BE2C (cell line): Measurements from ENCODE around the gene IGSF22.
"Not testable (repeated sequence)": the region's sequence is repeated elsewhere in the genome, so short reads cannot be mapped to it uniquely, and the experiment has no call there.

ENCODE experiments used
- DNase-seq: peaks from one replicate; pipeline ENCODE4 v3.0.0-alpha.2; 2020
- H3K27me3 ChIP-seq: fragments of 250-450 bp; sonication (Bioruptor Pico); 2 replicates; pipeline ENCODE4 v1.5.1; 2020; ENCODE audit warnings: mild to moderate bottlenecking
- H3K36me3 ChIP-seq: fragments of 250-450 bp; sonication (Bioruptor Pico); 2 replicates; pipeline ENCODE4 v1.5.1; 2020; ENCODE audit warnings: mild to moderate bottlenecking
- H3K4me1 ChIP-seq: fragments of 250-450 bp; sonication (Bioruptor Pico); 2 replicates; pipeline ENCODE4 v1.5.1; 2020
- H3K4me3 ChIP-seq: 2 replicates; pipeline ENCODE4 v1.5.1; 2011; ENCODE audit warnings: low read depth, low read length
- H3K9me3 ChIP-seq: fragments of 250-450 bp; sonication (Bioruptor Pico); 2 replicates; pipeline ENCODE4 v1.5.1; 2020
- TF ChIP-seq, protein P1 (sequence below): IDR thresholded peaks from 2 replicates; pipeline ENCODE4 v1.5.1; 2012; ENCODE audit warnings: mild to moderate bottlenecking, low read depth, low read length

IGSF22 gene

DNA sequence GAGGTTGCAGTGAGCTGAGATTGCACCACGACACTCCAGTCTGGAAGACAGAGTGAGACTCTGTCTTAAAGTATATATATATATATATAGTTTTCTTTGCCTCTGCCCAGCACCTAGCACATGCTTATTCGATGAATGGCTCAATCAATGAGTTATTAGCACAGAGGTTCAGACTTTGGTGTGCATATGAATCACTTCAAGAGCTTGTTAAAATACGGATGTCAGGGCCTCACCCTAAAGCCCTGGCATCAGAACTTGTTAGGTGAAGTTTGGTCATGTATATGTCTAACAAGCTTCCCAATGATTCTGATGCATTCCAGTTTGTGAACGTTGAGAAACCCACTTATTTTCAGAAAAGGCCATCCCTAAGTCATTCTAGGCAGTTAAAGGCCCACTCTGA is 49.2 kb downstream of the IGSF22 start:
- TF ChIP-seq, protein P1, sequence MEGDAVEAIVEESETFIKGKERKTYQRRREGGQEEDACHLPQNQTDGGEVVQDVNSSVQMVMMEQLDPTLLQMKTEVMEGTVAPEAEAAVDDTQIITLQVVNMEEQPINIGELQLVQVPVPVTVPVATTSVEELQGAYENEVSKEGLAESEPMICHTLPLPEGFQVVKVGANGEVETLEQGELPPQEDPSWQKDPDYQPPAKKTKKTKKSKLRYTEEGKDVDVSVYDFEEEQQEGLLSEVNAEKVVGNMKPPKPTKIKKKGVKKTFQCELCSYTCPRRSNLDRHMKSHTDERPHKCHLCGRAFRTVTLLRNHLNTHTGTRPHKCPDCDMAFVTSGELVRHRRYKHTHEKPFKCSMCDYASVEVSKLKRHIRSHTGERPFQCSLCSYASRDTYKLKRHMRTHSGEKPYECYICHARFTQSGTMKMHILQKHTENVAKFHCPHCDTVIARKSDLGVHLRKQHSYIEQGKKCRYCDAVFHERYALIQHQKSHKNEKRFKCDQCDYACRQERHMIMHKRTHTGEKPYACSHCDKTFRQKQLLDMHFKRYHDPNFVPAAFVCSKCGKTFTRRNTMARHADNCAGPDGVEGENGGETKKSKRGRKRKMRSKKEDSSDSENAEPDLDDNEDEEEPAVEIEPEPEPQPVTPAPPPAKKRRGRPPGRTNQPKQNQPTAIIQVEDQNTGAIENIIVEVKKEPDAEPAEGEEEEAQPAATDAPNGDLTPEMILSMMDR, result no peak
- H3K36me3 ChIP-seq, result no peaks in the 10 kb centered on the region
- no peaks in the 10 kb centered on the region for H3K4me1 ChIP-seq
- H3K27me3 ChIP-seq, result no peaks in the 10 kb centered on the region
- H3K9me3 ChIP-seq, result no peaks in the 10 kb centered on the region
- DNase-seq, result no peak
- H3K4me3 ChIP-seq, result no peak overlapping the region

DNA sequence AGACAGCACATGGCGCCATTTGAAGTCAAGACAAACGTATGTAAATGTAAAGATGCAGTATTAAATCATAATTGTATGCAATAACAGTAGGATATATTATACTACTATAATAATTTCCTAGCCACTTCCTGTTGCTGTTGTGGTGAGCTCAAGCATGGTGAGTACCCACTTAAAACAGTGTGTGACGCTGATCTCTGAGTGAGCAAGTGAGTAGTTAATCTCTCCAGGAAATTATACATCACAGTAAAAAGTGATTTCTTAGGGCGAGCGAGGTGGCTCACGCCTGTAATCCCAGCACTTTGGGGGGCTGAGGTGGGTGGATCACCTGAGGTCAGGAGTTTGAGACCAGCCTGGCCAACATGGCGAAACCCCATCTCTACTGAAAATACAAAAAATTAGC is 53.8 kb downstream of the IGSF22 start:
- not testable (repeated sequence) for H3K4me3 ChIP-seq, DNase-seq, H3K4me1 ChIP-seq, H3K9me3 ChIP-seq, H3K27me3 ChIP-seq, H3K36me3 ChIP-seq

DNA sequence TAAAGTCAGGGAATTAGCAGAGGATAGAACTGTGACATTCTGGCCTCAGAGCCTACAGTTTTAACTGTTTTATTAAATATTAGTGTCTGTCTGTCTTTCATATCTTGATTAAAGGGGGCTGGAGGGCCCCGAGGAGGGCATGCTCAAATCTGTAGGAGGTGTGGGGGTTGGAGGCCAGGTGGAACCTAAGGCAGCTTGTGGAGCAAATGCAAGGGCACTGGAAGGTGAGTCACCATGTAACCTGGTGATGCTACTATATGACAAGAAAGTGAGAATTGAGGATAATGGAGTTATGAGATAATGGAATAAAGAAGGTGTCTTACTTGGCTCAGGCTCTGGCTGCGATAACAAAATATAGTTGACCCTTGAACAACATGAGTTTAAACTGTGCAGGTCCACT is 54.7 kb downstream of the IGSF22 start:
- no peaks in the 10 kb centered on the region for H3K4me1 ChIP-seq
- no peaks in the 10 kb centered on the region for H3K27me3 ChIP-seq
- H3K9me3 ChIP-seq, result no peaks in the 10 kb centered on the region
- TF ChIP-seq, protein P1, result no peak
- no peaks in the 10 kb centered on the region for H3K36me3 ChIP-seq
- DNase-seq, result no peak
- H3K4me3 ChIP-seq, result no peak overlapping the region

DNA sequence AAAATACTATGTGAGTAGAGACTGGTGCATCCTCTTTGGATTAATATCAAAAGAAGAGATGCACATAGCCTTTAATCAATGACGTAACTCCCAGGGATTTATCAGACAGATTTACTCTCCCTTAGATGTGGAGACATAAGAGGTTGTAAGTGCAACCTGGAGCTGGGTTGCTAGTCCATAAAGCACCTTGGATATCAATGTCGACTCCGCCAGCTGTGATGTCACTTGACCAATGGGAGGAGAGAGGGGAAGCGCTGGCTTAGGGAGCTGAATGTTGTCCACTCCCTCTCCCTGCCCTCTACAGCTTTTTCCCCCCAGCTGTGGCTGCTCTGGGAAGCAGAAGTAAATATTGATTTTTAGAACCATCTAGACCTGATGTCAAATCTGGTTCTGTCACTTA is 56.3 kb downstream of the IGSF22 start:
- TF ChIP-seq, protein P1, result no peak
- Histone ChIP-seq H3K9me3 (no peaks in the 10 kb centered on the region), H3K36me3 (no peaks in the 10 kb centered on the region), H3K4me3 (no peak overlapping the region), H3K4me1 (no peaks in the 10 kb centered on the region), H3K27me3 (no peaks in the 10 kb centered on the region)
- DNase-seq, result no peak

DNA sequence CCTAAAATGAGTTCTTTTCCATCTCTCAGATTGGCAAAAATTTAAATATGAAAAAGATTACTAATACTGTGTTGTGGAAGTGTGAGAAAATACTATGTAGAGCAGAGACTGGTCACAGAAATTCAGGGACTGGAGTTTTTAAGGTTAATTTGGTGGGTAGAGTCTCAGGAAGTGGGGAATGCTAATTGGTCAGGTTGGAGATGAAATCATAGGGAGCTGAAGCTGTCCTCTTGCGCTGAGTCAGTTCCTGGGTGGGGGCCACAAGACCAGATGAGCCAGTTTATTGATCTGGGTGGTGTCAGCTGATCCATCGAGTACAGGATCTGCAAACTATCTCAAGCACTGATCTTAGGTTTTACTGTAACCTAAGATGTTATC is 56.8 kb downstream of the IGSF22 start:
- Histone ChIP-seq H3K27me3 (no peaks in the 10 kb centered on the region), H3K36me3 (no peaks in the 10 kb centered on the region), H3K4me1 (no peaks in the 10 kb centered on the region), H3K4me3 (no peak overlapping the region), H3K9me3 (no peaks in the 10 kb centered on the region)
- TF ChIP-seq, protein P1, result no peak
- DNase-seq, result no peak

DNA sequence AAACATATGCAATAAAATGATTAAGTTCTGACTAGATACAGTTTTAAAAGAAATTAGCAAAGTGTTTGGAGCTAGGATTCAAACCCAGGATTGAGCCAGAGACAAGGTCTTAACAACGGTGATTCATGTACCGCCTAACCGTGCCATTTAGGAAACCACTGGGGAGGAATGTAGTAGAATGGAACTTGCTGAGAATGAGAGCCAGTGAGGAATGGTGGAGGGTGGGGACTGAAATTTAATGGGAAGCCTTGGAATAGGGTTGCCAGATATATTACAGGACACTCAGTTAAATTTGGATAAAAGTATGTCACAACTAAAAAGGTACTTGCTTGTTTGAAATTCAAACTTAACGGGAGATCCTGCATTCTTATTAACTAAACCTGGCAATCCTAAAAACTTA is 57.9 kb downstream of the IGSF22 start:
- no peaks in the 10 kb centered on the region for H3K4me1 ChIP-seq
- TF ChIP-seq, protein P1, result no peak
- no peaks in the 10 kb centered on the region for H3K27me3 ChIP-seq
- no peak overlapping the region for H3K4me3 ChIP-seq
- DNase-seq, result no peak
- H3K36me3 ChIP-seq, result no peaks in the 10 kb centered on the region
- H3K9me3 ChIP-seq, result no peaks in the 10 kb centered on the region

DNA sequence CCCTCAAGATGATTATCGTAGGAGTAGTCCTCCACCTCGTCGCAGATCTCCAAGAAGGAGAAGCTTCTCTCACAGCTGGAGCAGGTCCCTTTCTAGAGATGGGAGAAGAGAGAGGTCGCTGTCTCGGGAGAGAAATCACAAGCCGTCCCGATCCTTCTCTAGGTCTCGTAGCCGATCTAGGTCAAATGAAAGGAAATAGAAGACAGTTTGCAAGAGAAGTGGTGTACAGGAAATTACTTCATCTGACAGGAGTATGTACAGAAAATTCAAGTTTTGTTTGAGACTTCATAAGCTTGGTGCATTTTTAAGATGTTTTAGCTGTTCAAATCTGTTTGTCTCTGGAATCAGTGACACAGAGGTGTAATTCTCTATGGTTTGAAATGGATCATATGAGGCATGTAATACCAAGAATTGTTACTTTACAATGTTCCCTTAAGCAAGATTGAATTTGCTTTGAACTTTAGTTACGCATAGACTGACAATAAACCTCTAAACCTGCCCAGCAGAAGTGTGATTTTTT is 60.6 kb downstream of the IGSF22 start:
- DNase-seq, H3K9me3 ChIP-seq, H3K4me1 ChIP-seq, H3K4me3 ChIP-seq, H3K36me3 ChIP-seq, H3K27me3 ChIP-seq: not testable (repeated sequence)
